NCI-H1694 (cell line): ENCODE data around the gene DTL.

Source experiments
- DNase-seq: peaks from one replicate; lab custom pipeline; 2025; lab: John Stamatoyannopoulos, UW

DTL gene

DNA sequence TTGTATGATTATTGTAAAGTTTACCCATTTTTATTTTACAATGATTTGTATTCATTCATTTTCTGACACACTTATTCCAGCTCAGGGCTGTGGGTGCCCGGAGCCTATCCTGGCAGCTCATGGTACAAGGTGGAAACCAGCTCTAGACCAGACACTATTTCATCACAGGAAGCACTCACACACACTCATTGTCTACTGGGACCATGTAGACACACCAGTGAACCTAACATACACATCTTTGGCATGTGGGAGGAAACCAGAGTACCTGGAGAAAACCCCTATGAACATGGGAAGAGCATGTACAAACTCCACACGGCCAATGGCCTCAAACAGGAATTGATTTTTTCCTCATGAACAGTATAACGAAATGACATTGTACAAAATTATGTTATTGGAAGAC lies 2.4 kb downstream of the DTL start:
- no peak for DNase-seq

GRCh38 chr1:212039622-212040021 lies 4.1 kb downstream of the DTL start:
- no peak for DNase-seq

- no peak for DNase-seq
Observed at GRCh38 chr1:212040629-212041412, 5.3 kb downstream of the DTL start.

DNA sequence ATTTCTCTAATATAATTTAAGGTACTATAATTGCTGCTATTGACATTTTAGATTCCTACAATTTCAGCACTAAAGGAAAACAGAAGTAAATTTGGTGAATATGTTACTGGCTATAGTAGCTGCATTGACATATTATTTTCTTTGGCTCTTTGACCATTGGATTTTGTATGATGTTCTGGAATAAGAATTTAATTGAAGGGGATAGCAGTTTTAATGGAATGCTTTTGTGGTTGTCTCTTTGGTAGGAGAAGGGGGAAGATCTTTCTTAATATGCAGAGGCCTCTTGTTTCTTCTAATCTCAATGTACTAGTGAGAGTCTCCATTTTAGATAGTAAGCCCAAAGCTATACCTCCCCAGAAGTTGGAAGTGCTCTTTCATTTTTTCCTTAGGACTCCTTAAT lies 6.9 kb downstream of the DTL start:
- no peak for DNase-seq

GRCh38 chr1:212044851-212045250 lies 9.3 kb downstream of the DTL start:
- no peak for DNase-seq

GRCh38 chr1:212045981-212046380 lies 10.4 kb downstream of the DTL start:
- no peak for DNase-seq

GRCh38 chr1:212053993-212054392 lies 18.4 kb downstream of the DTL start:
- no peak for DNase-seq

DNA sequence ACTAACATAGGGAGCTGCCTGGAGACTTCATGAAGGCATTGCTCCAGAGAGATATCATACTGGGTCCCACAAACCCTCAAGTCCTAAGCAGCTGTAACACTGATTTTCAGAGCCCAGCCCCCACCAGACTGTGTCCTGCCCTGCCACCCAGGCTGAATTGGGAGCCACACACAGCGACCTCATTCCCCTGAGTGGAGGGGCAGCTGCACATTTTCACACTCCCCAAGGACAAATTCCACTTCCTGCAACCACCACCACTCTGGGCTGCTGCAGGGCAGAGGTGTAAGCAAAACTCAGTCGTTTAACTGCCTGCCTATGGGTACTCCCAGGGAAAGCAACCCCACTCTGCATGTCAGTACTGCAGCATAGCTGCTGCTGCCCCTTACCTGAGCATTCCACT lies 19.8 kb downstream of the DTL start:
- DNase-seq, result no peak

DNA sequence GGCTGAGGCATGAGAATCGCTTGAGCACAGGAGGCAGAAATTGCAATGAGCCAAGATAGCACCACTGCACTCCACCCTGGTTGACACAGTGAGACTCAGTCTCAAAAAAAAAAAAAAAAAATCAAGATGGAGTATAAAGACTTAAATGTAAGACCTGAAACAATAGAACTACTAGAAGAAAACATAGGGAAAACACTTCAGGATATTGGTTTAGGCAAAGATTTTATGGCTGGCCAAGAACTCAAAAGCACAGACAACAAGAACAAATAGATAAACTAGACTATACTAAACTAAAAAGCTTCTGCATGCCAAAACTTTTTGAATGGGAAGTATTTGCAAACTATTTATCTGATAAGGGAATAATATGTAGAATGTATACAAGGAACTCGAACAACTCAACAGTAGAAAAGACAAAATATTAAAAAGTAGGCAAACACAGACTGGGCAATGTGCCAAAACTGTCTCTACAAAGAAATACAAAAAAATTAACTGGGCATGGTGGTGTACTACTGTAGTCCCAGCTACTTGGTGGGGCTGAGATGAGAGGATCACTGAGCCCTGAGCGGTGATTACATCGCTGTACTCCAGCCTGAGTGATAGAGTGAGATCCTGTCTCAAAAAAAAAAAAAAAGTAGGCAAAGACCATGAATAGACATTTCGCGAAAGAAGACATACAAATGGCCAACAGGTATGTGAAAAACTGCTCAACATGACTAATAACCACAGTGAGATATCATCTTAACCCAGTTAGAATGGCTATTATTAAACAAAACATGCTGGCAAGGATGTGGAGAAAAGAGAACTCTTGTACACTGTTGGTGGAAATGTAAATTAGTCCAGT lies 25.3 kb downstream of the DTL start:
- no peak for DNase-seq

GRCh38 chr1:212062832-212063438 lies 27.4 kb downstream of the DTL start:
- DNase-seq, result no peak

- DNase-seq, result no peak
Observed at GRCh38 chr1:212067787-212068186, 32.2 kb downstream of the DTL start.

DNA sequence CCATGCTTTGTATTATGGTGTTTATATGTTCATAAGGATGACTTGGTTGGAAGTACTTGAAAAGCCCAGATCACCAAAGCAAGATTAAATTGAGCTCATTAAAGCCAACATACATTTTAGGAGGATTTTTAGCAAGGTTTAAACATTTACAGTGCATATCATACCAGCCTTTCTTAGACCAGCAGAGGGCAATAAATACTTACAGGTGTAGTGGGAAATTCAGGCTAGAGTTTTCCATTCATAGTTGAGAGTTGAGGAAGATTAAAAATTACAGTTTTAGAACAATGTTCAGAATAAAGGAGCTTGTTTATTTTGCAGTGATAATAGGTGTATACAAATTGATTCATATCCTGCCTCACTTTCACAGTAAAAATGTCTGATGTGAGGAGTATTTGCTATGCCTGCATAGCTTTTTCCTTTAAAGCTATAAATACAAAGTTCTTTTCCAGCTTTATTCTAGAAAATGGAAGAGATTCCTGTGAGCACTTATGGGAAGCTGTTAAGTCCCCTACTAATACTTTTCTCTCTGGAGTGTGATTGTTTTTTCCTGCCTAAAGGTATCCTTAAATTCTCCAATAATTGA lies 35.3 kb downstream of the DTL start:
- no peak for DNase-seq

DNA sequence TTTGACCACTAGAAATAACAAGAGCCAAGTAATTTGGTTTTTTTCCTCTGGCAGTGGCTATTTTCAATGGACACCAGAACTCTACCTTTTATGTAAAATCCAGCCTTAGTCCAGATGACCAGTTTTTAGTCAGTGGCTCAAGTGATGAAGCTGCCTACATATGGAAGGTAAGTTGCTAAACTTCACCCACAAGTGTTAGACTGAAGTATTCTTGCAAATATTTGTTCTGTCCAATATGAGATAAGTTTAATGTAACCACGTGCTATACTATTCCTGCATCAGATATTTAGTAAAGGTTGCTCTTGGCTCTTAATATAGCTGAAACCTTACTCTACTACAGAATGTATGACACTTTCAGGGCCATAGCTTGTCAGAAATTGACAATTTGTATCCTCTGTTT lies 36.5 kb downstream of the DTL start:
- DNase-seq, result no peak

GRCh38 chr1:212073490-212073889 lies 37.9 kb downstream of the DTL start:
- DNase-seq, result no peak

- DNase-seq, result no peak
Observed at GRCh38 chr1:212074313-212074712, 38.8 kb downstream of the DTL start.

DNA sequence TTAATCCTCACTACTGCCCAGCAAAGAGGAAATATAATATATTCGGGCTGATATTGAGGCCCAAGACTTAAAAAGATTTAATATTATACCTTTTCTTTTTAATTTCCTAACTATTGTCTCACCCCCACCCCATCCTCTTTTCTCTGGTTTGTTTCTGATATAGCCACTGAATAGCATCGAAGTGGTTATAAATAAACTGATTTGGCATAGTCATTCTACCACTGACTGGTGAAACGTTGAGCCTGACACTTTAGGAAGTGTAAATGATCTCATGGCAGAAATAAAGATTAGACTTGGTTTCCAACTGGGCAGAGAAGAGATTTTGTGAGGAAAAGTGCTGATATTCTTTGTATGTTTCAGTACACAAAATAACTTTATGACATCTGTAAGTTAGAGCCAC lies 39.3 kb downstream of the DTL start:
- no peak for DNase-seq

GRCh38 chr1:212077028-212077427 lies 41.5 kb downstream of the DTL start:
- DNase-seq, result no peak

GRCh38 chr1:212078826-212079225 lies 43.3 kb downstream of the DTL start:
- DNase-seq, result no peak

DNA sequence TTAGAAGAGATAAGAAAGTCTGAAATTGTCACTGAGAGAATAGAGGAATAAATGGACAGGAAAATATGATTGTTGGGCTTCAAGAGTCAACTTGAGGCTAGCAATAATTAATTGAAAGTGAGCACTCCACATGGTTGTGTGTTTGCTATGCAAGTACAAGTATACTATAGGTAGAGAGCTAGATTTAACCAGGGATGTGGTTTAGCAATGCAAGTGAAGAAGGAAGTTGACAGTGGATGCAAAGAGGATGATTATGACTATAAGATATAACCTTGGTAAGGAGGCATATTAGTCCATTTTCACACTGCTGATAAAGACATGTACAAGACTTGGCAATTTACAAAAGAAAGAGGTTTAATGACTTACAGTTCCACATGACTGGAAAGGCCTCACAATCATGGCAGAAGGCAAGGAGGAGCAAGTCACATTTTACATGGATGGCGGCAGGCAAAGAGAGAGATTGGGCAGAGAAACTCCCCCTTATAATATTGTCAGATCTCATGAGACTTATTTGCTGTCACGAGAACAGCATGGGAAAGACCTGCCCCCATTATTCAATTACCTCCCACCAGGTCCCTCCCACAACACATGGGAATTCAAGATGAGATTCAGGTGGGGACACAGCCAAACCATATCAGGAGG lies 47.3 kb downstream of the DTL start:
- no peak for DNase-seq

DNA sequence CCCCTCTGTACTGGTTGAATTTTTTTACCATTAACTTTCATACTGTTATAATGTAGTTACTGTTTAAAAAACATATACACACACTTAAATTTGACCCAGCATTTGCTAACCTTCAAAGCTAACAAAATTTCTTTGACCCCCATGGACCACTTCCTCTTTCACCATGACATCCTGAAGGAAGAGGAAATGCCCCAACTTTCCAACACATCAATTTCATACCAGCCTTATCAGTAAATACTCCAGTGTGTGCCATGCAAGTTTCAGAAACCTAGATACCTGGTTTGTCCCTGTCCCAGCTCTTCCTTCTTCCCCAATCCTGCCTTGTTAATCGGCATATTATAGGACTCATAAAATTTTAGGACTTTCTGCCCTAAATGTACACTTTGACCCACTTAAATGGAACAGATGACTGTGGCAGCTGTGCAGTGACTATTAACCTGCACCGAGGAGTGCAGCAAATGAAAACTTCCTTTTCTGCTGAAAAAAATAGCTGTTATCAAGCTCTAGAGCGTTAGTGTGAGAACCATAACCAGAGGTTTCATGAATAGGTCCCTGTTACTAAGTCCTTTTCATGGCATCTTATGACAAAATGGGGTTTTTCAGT lies 54.1 kb downstream of the DTL start:
- no peak for DNase-seq

DNA sequence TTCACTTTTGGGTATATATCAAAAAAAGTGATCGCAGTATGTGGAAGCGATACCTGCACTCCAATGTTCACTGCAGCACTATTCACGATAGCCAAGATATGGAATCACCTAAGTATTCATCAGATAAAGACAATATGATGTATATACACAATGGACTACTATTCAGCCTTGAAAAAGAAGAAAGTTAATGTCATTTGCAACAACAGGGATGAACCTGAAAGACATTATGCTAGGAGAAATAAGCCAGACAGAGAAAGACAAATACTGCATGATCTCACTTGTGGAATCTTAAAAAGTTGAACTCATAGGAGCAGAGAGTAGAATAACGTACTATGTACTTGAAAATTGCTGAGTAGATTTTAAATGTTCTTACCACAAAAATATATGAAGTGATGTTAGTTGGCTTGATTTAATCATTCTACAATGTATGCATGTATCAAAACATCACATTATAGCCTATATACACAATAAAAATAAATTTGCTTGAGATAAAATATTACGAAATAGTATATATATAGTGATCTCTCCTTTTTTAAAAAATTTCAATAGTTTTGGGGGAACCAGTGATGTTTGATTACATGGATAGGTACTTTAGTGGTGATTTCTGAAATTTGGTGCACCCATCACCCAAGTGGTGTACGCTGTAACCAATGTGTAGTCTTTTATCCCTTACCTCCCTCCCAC lies 56.0 kb downstream of the DTL start:
- no peak for DNase-seq
